Right renal pelvis (tissue), 4 donors: ENCODE measurements around the gene LAMTOR5. TPM values are rescaled to one million over a fixed set of nuclear protein-coding genes. Genes with fewer than 3 reads are reported as not detected.

ENCODE experiments used
- DNase-seq, 4 donors: peaks; one replicate each; pipeline ENCODE4 v3.0.0-alpha.2; 2013; ENCODE audit warnings: low read depth in 4 of 4, low spot score in 3 of 4, missing footprints in 1 of 4
- polyA plus RNA-seq, 4 donors: library from polyadenylated mRNA; unstranded; fragments of 120-200 nt; gene quantifications; one replicate each; pipeline ENCODE4 v1.2.1, GENCODE V29; 2013; ENCODE audit not compliant: insufficient read length in 4 of 4

The LAMTOR5 gene
- polyA plus RNA-seq, 4 donors, result 277 to 315 (median 298) TPM

DNA sequence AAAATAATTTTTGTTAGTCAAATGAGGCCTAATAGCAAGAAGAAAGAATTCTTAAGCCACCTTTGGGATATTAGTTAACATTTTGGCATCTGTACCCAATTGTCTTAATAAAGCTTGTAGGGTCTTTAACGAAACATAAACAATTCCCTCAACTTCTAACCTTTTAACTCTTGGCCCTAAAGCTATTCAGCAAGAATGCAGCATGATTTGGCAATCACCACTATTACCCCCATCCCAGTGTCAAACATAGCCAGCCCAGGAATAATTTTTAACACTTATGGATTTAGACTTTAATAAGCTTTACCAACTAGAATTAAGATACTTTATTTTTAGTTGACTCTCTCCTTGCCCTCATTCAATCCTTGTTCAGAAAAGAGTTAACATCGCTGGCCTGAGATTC is 14.2 kb downstream of the LAMTOR5 start:
- no peak for DNase-seq

DNA sequence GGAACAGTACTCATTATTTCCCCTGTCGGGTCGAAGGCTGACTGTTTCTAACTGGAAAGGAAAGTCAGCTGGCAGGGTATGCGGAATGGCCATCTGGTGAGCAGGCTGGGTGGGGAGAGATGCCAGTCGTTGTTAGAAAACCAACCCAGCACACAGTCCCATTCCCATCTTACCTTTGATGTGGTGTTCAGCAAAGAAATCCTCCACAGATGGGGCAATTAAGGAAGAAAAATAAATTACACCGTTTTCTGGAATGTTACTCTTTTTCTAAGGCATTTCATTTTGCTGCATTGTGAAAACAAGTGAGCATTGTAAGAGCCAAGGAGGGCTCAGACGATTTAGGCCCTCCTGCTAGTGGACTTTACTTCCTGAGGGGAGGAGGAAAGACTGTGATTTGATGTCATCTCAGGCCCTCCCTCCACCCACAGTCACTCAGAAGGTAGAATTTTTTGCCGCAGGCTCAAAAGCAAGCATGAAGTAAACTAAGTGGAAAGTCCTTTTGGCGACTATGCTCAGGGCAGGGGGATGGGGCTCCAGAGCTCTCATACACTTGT is 16.7 kb downstream of the LAMTOR5 start, which contains the start of gene SLC16A4:
SLC16A4 (minus strand) TSS at position 335 of the 554 bp plus-strand sequence. CDS start 1,703 bp downstream, outside the sequence.
- no peak for DNase-seq

DNA sequence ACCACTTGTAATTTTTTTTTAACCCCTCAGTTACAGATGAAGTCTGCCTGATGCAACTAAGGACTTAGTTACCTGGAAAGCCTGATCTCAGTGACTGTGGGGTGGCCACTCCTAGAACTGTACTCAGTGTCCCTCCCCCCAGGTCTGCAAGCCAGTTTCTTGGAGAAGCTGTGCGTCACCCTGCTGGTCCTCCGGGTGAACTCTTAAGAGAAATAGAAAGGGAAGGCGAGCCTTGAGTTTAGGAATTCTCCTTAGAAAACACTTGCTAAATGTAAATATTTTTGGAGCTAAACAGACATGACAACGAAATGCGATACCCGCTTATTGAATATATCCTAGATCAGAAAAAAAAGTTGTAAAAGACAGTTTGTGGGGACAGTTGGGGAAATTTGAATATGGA is 17.4 kb downstream of the LAMTOR5 start:
- DNase-seq, result no peak

DNA sequence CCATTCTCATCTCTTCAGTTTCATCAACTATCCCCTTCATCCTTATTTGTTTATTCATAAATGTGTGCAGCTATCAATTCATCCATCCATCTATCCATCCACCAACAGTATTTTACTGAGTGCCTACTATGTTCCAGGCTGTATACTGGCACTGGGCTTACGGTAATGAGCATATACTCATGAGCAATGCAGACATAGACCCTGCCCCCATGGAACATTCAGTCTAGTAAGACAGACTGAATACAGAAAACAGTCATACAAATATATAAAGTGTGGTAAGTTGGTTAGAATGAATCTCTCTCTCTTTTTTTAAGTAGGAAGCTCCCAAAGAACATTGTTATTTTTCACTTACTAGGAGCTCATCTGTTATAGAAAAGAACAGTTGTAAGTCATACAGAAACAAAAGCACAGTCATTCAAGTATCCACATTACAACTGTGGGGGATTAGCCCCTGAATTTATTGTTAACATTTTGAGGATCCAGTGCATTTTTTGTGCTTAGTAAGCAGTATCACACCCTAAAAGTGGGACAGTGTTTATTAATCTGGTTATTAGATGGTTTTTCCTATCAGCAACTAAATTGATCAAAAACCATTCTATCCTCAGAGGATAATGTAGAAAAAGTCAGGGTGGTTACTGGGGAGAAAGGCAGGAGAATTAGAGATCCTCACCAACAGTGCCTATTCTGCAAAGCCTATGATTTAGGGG is 20.3 kb downstream of the LAMTOR5 start:
- no peak for DNase-seq

DNA sequence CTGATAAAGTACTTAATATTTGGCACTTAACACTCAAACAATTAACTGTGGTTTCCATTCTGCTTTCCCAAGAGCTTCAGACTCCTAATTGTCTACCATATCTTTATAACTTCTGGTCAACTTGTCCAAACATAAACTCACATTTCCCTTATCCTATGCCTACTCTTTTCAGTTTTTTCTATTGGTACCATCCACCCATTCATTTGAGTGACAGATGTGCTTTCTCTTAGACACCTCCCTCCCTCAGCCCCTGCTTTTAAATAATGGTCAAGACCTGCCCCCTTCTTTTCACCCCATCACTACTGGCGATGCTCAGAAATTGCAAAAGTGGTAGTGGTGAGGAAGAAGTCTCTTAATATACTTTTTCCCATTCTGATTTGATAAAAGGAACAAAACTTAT is 22.1 kb downstream of the LAMTOR5 start:
- no peak for DNase-seq

DNA sequence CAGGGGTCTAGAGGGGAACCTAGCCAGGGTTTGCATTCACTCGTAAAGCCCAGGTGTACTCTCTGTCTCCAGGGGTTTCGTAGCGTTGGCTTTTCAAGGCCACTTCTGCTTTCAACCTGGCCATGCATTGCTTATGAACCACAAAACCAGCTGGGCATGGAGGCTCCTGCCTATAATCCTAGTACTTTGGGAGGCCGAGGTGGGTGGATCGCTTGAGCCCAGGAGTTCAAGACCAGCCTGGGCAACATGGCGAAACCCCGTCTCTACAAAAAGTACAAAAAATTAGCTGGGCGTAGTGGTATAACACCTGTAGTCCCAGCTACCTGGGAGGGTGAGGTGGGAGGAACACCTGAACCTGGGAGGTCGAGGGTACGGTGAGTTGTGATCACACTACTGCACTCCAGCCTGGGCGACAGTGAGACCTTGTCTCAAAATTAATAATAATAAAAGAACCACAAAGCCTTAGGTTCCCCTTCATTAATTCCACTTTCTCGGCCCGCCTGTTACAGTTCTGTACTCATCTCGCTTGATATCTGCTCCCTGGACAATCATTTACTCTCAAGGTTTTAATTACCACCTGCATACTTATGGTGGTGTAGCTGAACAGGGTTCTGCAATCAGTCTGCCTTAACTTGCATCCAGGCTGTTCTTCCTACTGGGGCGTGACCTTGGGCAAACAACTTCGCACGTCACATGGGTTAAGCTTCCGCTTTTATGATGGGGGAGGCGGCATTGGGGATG is 22.7 kb downstream of the LAMTOR5 start:
- no peak for DNase-seq

DNA sequence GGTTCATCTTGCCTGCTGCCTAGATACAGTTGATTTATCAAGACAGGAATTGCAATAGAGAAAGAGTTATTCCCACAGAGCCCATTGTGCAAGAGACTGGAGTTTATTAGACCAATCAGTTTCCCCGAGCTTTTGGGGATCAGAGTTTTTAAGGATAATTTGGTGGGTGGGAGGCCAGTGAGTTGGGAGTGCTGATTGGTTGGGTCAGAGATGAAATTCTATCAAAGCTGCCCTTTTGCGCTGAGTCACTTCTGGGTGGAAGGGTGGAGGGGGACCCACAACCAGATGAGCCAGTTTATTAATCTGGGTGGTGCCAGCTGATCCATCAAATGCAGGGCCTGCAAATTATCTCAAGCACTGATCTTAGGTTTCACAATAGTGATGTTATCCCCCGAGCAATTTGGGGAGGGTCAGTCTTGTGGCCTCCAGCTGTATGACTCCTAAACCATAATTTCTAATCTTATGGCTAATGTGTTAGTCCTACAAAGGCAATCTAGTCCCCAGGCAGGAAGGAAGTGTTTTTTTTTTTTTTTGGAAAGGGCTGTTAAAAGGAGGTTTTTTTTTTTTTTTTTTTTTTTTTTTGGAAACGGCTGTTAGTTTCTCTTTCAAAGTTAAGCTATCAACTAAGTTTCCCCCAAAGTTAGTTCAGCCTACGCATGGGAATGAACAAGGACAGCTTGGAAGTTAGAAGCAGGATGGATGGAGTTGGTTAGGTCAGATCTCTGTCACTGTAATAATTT is 24.1 kb downstream of the LAMTOR5 start:
- no peak for DNase-seq

DNA sequence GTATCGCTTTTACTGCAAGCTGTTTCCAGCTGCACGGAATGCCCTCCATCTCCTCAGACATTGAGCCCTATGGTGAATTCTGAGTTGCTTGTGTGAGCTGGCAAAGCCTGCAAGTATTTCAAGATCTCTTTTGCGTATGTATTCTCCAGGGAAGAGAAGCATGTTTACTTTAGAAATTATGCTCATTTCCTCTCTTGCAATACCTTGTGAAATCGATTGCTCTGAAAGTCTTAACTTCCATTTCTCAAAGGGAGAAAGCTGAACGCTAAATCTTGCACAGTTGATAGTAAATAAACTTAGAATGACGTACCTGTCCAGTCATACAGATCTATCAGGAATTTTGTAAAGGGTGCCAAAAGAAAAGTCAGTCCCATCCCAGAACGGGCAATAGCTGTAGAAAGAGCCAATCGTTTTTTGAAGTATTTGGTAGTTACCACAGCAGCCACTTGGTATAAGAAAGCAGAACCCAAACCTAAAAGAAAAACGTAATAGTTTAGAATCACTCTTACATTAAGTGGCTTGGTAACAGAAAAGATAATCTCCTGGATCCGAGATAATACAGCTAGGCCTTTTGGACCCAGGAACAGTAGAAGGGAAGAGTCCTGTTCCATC is 26.7 kb downstream of the LAMTOR5 start:
- no peak for DNase-seq

DNA sequence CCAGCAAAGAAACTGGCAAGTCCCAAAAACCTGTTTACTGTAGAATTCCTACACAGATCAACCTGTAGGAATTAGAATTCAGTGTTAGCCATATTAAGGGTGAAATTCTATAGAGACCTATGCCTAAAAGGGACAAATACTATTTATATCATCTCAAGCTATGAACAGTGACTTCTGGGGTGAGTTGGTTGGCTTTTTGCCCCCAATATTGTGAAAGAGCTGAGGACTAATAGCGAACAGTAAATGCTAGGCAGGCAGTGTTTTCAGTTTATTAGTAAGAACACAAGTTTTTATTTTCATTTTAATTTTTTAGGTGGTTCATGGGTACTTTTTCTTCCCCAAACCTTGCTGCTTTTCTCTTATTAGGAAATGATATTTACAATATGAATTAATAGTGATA is 32.0 kb downstream of the LAMTOR5 start:
- DNase-seq, result no peak

DNA sequence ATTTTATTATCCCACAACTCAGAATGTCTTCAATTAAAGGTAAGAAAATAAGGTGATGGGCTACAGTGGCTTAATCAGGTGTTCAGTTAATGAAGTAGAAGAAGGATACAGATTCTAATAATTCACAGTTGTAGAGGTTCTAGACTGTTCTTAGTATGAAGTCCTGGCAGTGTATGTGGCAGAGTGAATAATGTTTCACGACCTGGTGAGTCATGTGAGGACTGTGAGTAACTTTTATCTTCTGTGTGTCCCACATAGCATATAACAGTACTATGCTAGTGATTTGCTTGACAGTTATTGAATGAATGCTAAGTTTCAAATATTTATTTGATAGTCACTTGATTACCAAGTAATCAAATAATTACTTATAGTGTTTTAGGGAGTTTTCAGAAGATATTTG is 36.7 kb downstream of the LAMTOR5 start:
- no peak for DNase-seq

DNA sequence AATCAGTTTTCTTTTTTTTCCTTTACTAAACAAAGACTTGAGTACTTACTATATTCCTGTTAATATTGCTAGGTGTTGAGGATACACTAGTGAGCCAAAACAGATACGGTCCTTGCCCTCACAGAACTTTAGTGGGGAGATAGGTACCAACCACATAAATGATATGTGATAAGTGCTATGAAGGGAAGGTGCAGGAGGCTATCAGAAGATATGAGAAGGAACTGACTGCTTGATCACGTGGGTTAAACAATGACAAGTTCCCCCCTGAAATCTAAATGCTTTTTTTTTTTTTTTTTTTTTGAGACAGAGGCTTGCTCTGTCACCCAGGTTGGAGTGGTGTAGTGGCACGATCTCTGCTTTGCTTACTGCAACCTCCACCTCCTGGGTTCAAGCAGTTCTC is 43.3 kb downstream of the LAMTOR5 start:
- DNase-seq, result no peak

DNA sequence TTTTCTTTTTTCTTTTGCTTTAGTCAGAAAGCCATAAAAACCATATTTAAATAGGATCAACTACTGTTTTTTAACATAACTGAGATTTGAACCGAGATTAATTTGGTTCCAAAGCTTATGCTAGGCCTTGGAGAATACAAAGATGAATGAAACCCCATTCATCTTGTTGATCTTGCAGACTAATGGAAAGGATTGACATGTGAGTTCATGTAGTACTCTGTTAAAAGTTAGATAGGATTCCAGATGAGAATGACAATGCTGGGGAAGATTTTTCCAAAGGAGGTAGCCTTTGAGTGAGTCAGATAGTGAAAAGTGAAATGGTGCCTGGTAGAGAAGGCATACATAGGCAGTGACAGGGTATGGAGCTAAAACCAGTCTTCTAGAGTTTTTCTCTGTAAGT is 45.6 kb downstream of the LAMTOR5 start:
- DNase-seq, result no peak

DNA sequence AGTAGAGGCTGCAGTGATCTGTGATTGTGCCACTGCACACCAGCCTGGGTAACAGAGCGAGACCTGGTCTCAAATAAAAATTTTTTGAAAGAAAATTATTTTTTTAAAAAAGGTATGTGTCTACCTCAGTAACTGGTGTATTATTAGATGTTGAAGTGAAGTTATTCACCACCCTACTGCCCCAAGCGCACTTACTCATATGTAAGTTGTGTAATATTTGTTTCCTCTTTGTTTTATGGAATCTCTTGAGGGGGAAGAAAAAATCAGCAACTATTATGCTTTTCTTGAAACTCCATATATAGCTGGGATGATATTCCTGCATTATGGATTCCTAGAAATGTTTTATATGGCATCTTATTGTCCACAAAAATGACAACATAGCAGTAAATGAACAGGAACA is 47.1 kb downstream of the LAMTOR5 start:
- DNase-seq, result no peak

DNA sequence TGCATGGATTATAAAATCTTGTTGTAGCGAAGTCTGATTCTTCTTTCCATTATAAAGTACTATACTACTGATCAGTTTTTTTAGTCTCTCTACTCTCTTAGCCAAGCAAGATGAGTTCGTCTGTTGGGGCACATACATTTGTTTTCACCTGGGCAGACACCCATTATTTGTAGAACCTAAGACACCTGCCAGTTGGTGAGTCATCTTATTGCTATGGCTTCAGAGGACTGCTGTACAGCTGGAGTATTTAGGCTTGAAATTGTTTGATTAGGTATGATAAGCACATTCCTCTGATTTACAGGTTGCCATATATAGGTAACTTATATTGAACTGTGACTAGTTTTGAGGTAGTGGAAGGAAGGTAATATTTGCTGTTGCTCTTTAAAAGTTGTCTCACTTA is 51.1 kb downstream of the LAMTOR5 start:
- DNase-seq, result no peak

DNA sequence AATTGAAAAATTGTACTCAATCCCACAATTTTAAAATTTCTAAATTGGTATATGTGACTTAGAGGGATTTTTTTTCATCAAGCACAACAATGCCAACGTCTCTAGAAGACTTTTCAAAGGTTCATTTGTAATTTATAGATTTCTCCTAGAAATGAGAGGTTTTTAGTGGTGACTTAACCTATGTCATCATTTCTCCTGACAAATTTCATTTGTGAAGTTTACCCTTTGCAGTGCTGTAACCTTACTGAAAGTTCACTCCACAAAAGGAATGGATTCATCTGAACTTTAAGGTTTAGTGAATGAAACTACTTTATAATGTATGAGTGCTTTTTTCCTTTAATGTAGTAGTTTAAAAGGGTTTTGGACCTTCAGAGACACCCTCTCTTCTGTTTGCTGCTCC is 52.2 kb downstream of the LAMTOR5 start:
- DNase-seq, result no peak

Other genes starting within 250 kb of the LAMTOR5 start
- 1 to 10 TPM; 4.9 to 7.1 (median 5.6) TPM for gene KCNC4, start 197.4 kb downstream of the LAMTOR5 start, polyA plus RNA-seq
- gene RBM15, start 68.3 kb downstream of the LAMTOR5 start, polyA plus RNA-seq, result 10 to 100 TPM in 3 of 4 donors, 1 to 10 TPM in 1; 9.8 to 10.7 (median 10.3) TPM
- 100 to 1,000 TPM in 1 of 4 donors, 10 to 100 TPM in 3; 81.0 to 119 (median 82.7) TPM for gene SLC16A4, start 16.7 kb downstream of the LAMTOR5 start, polyA plus RNA-seq
- gene PROK1, start 43.5 kb upstream of the LAMTOR5 start, polyA plus RNA-seq, result under 1 TPM; 0.19 to 0.70 (median 0.31) TPM
- gene KCNA10, start 111.5 kb upstream of the LAMTOR5 start, polyA plus RNA-seq, result not detected
- under 1 TPM; 0.44 to 0.82 (median 0.51) TPM for gene KCNA2, start 198.7 kb upstream of the LAMTOR5 start, polyA plus RNA-seq